Measurements from ENCODE around the gene DNMT3A.

DNA sequence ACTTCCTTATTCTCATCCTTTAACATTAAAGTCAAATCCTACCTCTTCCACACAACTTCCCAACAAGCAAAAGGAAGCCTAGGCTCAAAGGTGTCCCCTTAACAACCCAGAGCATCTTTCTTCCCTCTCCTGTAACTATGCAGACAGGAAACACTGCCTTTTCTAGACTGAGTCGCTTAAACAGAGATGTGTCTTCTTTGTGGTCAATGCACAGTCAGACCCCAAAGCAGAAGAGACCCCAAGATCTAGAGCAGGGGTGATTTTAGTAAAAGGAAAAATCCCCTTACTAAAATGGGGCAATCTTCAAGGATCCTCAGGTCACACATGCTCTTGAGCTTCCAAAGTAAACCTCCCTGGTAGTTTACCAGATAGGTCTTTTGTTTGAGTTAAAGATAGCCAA, 86.8 kb downstream of the DNMT3A start:
- TF ChIP-seq, protein P1, sequence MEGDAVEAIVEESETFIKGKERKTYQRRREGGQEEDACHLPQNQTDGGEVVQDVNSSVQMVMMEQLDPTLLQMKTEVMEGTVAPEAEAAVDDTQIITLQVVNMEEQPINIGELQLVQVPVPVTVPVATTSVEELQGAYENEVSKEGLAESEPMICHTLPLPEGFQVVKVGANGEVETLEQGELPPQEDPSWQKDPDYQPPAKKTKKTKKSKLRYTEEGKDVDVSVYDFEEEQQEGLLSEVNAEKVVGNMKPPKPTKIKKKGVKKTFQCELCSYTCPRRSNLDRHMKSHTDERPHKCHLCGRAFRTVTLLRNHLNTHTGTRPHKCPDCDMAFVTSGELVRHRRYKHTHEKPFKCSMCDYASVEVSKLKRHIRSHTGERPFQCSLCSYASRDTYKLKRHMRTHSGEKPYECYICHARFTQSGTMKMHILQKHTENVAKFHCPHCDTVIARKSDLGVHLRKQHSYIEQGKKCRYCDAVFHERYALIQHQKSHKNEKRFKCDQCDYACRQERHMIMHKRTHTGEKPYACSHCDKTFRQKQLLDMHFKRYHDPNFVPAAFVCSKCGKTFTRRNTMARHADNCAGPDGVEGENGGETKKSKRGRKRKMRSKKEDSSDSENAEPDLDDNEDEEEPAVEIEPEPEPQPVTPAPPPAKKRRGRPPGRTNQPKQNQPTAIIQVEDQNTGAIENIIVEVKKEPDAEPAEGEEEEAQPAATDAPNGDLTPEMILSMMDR (IDR thresholded peaks at IDR 0.05 in 4 of 5, conservative IDR thresholded peaks at IDR 0.05 in 1 of 5), result no peak
- TF ChIP-seq POLR2A (IDR thresholded peaks at IDR 0.05), result no peak
